GM20000 (cell line): ENCODE data around the gene IRS2.

ENCODE experiments used
- DNase-seq: peaks from one replicate; pipeline ENCODE4 v3.0.0; 2012; ENCODE audit warnings: low spot score
- CTCF ChIP-seq: IDR thresholded peaks from 2 replicates; pipeline ENCODE4 v1.5.1; 2012; ENCODE audit warnings: mild to moderate bottlenecking, control low read depth; ENCODE audit errors: extremely low read depth, missing control alignments

Gene IRS2

GRCh38 chr13:109713681-109714080, 72.7 kb downstream of the IRS2 start:
- DNase-seq = no peak

GRCh38 chr13:109712124-109712722, 74.2 kb downstream of the IRS2 start:
- no peak for DNase-seq
- no peak for TF ChIP-seq CTCF

More at GRCh38 chr13:109713681-109714080, 72.7 kb downstream of the IRS2 start:
- TF ChIP-seq CTCF = no peak

- TF ChIP-seq CTCF = no peak
- DNase-seq = no peak
These were observed 78.4 kb downstream of the IRS2 start for GRCh38 chr13:109707742-109708617.

- no peak for TF ChIP-seq CTCF
- no peak for DNase-seq
These were observed 79.2 kb downstream of the IRS2 start for GRCh38 chr13:109707044-109707741.

- DNase-seq = no peak
- no peak for TF ChIP-seq CTCF
These were observed 80.2 kb downstream of the IRS2 start for GRCh38 chr13:109706015-109706715.

GRCh38 chr13:109704771-109705635, 81.4 kb downstream of the IRS2 start:
- no peak for DNase-seq
- TF ChIP-seq CTCF = no peak
